ENCODE results near the gene ABHD16B. TPM values are rescaled to one million over a fixed set of nuclear protein-coding genes. Genes with fewer than 3 reads are reported as not detected.

ABHD16B gene
- total RNA-seq, 1 donor from 2014 or later: not detected

GRCh38 chr20:63843222-63843621 lies 18.1 kb upstream of the ABHD16B start:
- no peak overlapping the region for H3K4me3 ChIP-seq (ENCODE audit: low read depth, low read length)
- TF ChIP-seq CTCF (IDR thresholded peaks at IDR 0.05; ENCODE audit: insufficient read depth, low read length, severe bottlenecking): no peak
- DNase-seq (ENCODE audit: low read depth) (no peak), FAIRE-seq (no peak)
- H3K27me3 ChIP-seq (ENCODE audit: control insufficient read depth, insufficient read depth, low read length): peaks cover 15% of the 10 kb centered on the region
- no peaks in the 10 kb centered on the region for H3K36me3 ChIP-seq (ENCODE audit: control insufficient read depth, insufficient read depth, low read length)

GRCh38 chr20:63843778-63844177 lies 17.5 kb upstream of the ABHD16B start:
- DNase-seq (ENCODE audit: low read depth) (no peak), FAIRE-seq (no peak)
- no peak for TF ChIP-seq CTCF (IDR thresholded peaks at IDR 0.05; ENCODE audit: insufficient read depth, low read length, severe bottlenecking)
- Histone ChIP-seq H3K36me3 (ENCODE audit: control insufficient read depth, insufficient read depth, low read length) (no peaks in the 10 kb centered on the region), H3K27me3 (ENCODE audit: control insufficient read depth, insufficient read depth, low read length) (peaks cover 15% of the 10 kb centered on the region), H3K4me3 (ENCODE audit: low read depth, low read length) (no peak overlapping the region)

GRCh38 chr20:63844511-63844991 lies 16.7 kb upstream of the ABHD16B start:
- Histone ChIP-seq H3K4me3 (ENCODE audit: low read depth, low read length) (no peak overlapping the region), H3K36me3 (ENCODE audit: control insufficient read depth, insufficient read depth, low read length) (no peaks in the 10 kb centered on the region), H3K27me3 (ENCODE audit: control insufficient read depth, insufficient read depth, low read length) (peaks cover 15% of the 10 kb centered on the region)
- TF ChIP-seq CTCF (IDR thresholded peaks at IDR 0.05; ENCODE audit: insufficient read depth, low read length, severe bottlenecking): no peak
- DNase-seq (ENCODE audit: low read depth) (no peak), FAIRE-seq (no peak)

GRCh38 chr20:63846128-63846771 lies 15.0 kb upstream of the ABHD16B start:
- no peak overlapping the region for H3K4me3 ChIP-seq (ENCODE audit: low read depth, low read length)
- FAIRE-seq (no peak), DNase-seq (ENCODE audit: low read depth) (no peak)
- no peak for TF ChIP-seq CTCF (IDR thresholded peaks at IDR 0.05; ENCODE audit: insufficient read depth, low read length, severe bottlenecking)
- peaks cover 15% of the 10 kb centered on the region for H3K27me3 ChIP-seq (ENCODE audit: control insufficient read depth, insufficient read depth, low read length)
- no peaks in the 10 kb centered on the region for H3K36me3 ChIP-seq (ENCODE audit: control insufficient read depth, insufficient read depth, low read length)

- TF ChIP-seq CTCF (IDR thresholded peaks at IDR 0.05; ENCODE audit: insufficient read depth, low read length, severe bottlenecking): no peak
- DNase-seq (ENCODE audit: low read depth): no peak
These were observed 14.4 kb upstream of the ABHD16B start for GRCh38 chr20:63846888-63847236.

More at GRCh38 chr20:63846888-63847236, 14.4 kb upstream of the ABHD16B start:
- Histone ChIP-seq H3K4me3 (ENCODE audit: low read depth, low read length) (no peak overlapping the region), H3K27me3 (ENCODE audit: control insufficient read depth, insufficient read depth, low read length) (peaks cover 15% of the 10 kb centered on the region), H3K36me3 (ENCODE audit: control insufficient read depth, insufficient read depth, low read length) (no peaks in the 10 kb centered on the region)
- FAIRE-seq: no peak
